DMS114 treated with DMSO at 0.1 percent for 48 hours (cell line): Measurements from ENCODE around the gene SH3BP4.

Source experiments
- DNase-seq: peaks from one replicate; lab custom pipeline; 2025; ENCODE audit not compliant: unreplicated experiment; lab: John Stamatoyannopoulos, UW

SH3BP4 gene

DNA sequence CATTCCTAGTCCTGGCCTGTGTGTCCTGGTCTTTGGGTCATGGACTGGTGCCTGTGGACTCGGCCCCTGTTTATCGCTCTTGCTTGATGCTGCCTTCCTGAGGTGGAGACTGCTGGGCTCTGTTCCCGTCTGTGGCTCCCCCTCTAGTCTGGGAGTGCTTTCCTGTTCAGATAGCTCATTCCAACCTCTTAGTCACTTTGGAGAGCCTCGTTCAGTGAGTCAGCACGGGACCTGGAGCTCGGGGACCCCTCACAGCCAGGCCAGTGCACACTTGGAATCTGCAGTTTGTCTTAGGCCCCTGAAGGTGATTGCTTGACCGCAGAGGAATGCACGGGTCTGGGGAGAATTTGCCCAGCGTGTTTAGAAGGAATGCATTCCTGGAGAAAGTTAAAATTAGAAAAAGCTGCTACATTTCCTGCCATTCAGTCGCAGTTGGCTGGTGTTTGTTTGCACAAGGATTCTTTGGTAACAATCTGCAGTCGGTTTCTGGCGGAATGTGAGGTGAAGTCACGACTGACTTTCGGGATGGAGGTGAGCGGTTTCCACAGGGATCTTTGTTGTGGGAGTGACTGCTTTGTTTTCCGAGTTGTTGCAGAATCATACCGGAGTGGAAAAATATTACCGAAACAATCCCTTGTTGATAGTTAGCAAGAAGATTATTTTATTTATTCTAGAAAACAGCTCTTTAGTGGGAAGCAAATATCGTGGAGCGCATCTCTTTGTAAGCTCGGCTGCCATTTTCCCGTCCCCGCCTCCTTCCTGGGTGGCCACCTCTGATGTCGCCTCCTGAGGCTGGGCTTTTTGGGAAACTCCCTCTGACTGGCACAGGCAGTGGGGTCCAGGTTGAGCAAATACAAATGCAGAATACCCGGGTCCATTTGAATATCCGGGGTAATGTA, 29.6 kb downstream of the SH3BP4 start:
- no peak for DNase-seq

DNA sequence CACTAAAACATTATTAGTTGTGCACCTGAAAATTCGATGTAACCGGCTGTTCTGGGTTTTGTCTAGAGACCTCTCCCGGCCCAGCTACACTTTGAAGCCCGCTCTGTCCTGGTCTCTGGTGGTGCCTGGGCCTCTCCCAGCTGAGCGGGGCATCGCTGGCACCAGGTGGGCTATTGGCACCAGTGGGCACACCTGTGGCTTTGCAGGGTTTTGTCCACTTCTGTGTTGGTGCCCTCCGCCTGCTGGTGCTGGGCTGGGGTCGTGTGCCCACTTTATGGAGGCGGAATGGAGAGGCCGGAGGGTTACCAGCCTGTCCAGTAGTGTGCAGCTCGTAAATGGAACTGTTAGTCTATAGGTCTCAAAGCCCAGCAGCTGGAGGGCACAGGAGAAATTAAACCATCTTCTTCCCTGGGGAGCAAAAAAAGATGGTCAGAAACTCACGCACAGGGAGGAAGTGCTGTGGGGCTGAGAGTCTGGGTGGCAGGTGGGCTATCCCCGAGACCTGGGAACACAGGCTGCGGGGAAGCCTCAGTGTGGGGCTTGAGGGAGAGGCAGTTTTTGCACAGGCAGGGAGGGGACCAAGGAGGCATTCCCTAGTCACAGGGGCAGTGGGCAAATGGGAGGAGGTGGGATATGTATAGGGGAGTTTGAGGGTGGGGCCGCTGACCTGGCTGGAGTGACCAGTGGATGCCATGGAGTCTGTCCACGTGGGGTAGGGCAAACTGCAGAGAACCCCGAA, 30.4 kb downstream of the SH3BP4 start:
- no peak for DNase-seq

DNA sequence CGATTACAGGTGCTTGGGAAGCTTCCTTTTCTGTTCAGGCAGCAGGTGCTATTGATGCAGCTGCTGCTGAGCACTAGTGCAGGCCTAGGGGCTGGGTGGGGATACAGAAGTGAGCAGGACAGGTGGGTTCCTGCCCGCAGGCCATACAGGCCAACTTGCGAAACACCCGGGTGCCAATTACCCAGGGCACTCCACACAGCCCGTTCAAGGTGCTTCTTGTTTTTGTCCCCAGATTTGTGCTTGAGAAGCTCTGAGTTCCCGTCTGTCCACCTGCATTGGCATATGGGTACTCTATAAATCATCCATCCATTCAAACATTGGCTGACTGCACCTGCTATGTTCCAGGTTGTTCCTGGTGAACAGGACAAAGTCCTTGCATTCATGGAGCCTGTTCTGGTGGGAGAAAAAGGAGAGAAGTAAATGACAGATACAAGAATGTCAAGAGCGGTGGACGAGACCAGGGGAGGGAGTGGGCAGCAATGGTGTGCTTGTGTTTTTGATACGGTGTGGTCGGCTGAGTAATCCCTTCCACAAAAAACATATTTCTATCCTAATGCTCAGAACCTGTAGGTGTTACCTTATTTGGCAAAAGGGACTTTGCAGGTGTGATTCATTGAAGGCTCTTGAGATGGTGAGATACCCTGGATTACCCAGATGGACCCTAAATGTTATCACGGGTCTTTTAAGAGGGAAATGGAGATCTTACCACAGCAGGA, 31.4 kb downstream of the SH3BP4 start:
- DNase-seq, result no peak

DNA sequence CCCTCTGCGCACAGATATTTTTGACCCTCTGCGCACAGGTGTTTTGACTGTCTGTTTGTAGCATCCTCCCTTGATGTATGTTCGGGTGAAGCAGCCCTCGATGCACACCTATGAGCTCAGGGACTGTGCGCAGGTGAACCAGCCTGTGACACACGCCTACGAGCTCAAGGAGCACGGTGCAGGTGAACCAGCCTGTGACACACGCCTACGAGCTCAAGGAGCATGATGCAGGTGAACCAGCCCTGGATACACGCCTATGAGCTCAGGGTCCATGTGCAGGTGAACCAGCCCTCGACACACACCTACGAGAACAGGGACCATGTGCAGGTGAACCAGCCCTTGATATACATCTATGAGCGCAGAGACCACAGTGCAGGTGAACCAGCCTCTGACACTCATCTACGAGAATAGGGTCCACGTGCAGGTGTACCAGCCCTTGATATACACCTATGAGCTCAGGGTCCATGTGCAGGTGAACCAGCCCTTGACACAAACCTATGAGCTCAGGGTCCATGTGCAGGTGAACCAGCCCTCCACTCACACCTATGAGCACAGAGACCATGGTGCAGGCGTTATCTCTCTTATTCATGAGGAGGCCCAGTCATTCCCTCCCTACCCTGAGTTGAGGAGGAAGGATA, 33.9 kb downstream of the SH3BP4 start:
- DNase-seq, result no peak

DNA sequence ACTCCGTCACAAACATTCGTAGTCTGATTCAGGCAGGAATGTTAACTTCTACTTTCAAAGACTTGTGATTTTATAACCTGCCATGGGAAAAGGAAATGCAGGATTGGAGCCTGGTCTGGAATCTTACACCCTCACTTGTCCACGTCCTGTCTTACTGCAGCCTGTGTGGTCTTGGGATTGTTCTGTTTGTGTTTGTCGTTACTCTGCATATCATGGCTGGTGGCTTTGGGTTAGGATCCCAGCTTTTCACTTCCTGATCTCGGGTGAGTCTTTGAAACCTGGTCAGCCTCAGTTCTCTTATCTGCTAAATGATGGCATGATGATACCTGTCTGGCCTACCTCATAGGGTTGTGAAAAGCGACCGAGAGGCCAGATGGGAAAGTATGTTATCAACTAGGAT, 34.6 kb downstream of the SH3BP4 start:
- DNase-seq, result no peak

DNA sequence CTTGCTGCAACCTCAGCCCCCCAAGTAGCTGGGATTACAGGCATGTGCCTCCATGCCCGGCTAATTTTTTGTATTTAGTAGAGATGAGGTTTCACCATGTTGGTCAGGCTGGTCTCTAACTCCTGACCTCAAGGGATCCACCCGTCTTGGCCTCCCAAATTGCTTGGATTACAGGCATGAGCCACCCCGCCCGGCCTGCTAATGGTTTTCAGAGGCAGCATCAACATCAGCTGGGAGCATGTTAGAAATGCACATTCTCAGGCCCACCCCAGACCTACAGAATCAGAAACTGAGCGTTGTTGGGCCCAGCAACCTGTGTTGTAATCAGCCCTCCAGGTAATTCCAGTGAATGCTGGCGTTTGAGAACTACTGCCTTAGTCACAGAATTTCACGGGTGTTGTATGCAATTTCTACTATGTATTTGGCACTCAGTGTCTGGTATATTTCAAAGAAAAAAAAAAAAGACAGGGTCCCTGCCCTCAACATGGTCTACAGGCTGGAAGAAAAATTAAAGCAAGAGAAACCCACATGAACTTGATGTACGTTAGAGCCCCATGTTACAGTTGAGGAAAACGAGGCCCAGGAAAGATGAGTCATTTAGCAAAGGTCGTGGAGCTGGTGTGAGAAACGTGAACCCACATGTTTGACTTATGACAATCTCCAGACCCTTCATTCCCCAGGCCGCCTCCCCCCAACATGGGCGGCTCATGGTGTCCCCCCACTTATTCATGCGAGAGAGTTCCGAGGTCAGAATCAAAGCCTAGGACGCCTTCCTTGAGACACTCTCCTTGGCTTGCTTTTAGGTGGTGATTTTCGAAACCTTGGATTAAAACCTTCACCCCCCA, 35.3 kb downstream of the SH3BP4 start:
- DNase-seq, result no peak

DNA sequence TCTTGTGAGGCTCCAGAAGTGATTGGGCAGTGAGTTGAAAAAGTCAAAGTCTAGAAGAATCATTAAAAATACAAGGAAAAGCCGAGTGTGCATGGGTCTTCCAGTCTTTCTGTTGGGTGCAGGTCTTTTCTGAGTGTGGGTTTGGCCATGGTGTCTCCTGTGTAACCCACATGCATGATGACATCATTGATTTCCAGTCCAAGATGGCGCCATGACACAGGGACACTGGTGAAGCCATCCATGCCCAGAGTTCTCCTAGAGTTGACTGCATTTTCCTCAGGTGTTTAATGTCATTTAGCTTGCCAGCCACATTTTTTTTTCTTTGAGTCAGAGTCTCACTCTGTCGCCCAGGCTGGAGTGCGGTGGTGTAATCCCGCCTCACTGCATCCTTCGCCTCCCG, 35.9 kb downstream of the SH3BP4 start:
- no peak for DNase-seq

DNA sequence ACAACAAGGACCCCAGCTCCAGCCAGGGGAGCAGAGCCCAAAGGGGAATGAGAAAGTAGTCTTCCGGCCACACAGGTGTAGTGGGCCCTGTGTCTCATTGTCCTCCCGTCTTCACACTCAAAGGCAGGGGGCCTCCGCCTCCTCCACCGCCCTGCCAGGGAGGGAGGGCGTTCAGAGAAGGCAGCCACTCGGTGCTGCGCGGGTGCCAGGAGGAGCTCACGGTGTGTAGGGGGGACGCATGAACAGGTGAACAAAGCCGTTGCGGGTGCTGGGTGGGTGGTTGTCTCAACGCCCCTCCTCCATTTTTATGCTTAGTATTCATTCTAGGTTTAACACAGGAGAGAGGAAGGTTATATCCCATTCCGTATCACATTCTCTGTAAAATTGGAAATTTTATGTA, 36.7 kb downstream of the SH3BP4 start:
- no peak for DNase-seq

DNA sequence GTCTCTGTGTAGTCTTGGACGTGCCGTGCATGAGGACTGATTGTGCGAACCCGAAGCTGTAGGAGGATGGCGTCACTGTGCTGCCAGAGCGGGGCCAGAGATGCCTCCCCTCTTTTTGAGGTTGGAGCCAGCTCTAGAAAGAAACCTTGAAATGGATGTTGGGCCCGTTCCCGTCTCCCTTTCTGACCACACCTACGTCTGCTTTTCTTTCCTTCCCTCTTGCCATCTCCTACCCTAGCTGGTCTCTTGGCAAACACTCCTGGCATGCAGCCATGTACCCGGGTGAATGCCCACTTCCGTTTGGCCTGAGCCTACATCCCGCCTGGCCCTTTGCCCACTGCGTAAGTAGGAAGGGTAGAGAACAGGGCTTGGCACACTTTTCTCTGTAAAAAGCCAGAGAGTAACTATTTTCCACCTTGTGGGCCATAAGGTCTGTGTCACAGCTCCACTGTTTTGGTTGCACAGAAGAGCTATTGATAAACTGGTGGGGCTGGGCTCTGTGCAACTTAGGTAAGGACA, 37.4 kb downstream of the SH3BP4 start:
- no peak for DNase-seq

DNA sequence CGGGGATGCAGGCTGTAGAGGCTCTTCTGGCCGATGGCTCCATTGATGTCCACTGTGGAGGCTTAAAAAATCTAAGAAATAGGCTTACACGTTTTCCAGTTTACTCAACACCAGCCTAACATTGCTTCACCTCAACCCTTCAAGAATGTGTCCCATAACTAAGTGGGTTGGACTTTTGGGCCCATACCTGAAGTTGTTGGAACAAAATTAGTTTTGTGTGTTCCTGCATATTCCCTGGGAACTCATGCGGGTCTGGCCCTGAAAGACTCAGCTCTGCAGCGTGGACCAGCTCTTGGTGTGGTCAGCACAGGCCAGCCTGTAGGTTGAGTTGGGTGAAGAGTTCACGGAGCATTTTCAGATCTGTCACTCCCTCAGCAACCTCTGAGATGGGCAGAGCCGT, 38.5 kb downstream of the SH3BP4 start:
- DNase-seq, result no peak

DNA sequence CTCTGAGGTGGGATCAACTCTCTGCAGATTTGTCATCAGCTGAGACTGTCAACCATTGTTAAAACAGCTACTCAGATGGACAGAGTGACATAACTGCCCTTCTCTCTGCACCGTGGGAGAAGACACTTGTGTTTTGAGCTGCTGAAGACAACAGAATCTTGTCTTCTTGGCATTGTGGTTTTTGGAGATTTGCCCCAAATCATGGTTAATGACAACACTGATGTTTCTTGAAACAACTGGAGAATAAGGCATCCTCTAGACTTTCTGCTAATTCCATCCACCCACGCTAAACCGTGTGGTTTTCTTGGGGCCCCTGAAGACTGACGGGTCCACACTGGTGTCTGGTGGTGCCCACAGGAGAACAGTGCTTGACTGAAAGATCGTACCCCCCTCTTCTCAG, 39.5 kb downstream of the SH3BP4 start:
- no peak for DNase-seq

DNA sequence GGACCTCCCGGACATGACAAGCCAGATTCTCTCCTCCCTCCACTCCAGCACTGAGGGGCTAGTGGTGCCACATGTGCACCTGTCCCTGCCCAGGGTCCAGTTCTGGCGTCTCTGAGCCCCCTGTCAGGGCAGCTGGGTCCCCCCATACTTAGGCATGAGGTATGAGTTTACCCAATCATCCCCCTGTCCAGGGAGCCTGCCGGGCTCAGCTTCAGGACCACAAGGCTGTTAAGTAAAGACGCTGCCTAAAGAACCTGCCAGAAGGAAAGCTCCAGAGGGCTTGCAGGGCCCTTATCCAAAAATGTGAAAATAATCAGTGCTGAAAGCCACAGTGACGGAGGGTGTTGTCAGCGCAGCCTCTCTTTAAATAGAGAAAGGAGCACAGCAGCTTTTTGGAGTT, 40.0 kb downstream of the SH3BP4 start:
- DNase-seq, result no peak

DNA sequence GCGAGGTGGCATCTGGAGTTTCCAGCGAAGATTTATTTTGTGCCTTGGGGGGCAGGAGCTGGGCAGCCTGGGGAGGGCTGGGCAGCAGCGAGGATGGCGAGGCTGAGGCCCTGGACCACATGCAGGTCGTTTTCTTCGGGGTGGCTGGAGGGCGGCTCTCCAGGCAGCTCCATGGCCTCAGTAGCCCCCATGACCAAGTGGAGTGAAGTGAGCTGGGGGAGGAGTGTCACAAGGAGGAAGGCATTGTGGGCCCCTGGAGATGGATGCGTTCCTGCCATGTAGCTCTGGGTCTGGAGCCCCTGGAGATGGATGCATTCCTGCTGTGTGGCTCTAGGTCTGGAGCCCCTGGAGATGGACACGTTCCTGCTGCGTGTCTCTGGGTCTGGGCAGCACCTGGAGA, 40.4 kb downstream of the SH3BP4 start:
- no peak for DNase-seq

DNA sequence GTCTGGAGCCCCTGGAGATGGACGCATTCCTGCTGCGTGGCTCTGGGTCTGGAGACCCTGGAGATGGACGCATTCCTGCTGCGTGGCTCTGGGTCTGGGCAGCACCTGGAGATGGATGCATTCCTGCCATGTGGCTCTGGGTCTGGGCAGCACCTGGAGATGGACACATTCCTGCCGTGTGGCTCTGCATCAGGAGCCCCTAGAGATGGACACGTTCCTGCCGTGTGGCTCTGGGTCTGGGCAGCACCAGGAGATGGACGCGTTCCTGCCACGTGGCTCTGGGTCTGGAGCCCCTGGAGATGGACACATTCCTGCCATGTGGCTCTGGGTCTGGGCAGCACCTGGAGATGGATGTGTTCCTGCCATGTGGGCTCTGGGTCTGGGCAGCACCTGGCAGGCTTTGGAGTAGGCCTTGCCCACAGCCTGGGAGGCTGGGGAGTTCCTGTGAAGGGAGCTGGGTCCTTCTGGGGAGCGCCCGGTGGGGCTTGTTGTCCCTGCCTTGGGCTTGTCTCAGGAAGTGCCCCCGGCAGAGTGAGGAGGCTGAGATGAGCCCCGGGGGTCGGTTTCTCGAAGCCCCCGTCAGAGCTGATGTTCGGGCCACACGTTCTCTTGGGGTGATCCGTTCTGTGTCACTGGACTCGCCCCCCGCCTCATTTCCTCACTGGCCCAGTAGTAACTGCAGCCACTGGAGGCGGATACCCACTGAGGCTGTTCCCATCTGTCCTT, 41.0 kb downstream of the SH3BP4 start:
- DNase-seq, result no peak

DNA sequence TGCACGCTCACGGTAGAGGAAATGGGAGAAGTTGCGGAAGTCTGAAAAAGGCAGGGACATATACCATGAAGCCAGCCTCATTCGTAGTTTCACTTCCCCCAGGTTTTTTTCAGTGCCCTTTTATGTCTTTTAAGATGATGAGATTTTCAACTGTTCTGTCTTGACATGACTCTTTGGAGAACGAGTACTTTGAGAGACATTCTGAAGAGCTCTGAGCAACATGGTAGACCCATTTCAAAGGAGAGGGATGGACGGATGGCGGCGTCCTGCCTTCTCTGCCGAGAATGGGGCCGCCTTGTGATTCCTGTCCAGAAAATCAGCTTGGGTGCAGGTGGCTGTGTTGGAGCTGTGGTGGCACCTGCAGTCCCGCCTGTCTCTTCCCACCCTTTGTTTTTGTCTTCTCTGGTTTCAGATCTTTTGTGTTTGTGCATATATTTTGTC, 41.7 kb downstream of the SH3BP4 start:
- DNase-seq, result no peak

DNA sequence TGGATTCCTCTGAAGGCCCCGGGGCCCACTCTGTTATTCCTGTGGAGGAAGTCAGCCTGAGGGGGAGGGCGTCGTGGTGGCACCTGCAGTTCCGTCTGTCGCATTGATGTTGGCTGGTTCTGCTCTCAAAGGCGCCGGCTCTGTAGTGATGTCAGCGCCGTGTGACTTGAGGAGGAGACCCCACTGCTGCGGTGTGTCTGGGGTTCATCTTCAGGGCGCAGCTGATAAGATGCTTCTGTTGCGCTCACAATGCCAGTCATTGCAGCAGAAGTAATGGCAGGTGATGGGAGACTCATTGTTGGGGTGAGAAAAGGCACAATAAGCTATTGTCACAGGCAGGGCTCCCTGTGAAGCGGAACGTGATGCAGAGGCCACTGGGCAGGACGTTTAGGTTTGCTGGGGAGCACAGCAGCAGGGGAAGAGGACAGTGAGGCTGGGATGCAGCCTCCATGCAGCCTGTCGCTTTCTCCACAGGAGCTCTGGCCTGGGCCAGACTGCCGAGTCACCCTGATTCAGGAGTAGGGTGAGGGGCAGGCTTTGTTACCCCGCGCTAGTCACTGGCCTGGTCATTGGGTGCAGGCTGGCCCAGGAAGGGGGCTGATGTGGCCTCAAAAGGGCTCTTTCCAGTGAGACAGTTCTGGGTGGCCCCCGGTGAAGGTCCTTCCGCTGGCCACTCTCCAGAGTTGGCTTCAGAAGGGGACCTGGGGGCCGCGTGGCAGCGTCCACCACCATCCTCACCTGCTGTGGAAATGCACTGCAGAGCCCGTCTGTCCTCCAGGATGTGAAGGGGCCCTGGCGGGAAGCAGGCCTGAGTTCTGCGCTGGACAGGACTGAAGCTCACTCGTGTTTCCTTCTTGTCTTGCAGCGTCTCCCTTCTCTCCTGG, 42.9 kb downstream of the SH3BP4 start:
- DNase-seq, result no peak

DNA sequence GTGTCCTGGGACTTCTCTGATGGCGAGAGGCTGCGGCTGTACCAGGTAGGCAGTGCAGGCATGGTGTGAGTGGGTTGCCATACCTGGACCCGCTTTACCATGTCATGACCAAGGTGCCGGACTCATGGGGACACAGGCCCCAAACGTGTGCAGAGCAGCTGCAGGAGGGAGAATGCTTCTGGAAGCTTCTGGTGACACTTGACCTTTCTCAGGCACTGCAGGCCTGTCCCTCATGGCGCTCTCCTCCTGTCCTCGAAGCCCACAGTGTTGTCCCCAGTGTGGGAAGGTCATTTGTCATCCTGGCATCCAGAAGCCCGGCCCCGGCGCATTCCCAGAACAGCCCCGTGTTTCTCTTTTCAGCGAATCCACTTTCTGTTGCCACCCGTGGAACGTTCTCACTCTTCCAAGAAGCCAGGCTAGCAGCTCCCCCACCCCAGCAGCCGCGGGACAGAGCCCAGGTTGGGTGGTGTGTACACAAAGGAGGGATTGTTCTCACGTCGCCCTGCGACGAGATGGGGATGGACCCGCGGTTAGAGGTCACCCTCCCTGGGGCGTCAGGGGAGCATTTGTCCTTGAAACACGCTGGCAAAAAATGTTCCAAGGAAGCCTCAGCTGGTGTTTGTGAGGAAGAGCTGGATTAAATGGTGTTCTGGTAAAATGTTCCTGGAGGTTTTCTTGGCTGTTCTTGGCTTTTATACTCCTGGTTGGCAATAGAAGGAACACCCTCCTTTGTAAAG, 43.7 kb downstream of the SH3BP4 start:
- DNase-seq, result no peak
